Measurements from ENCODE around the gene MFAP3L.
"Not testable (repeated sequence)": the region's sequence is repeated elsewhere in the genome, so short reads cannot be mapped to it uniquely, and the experiment has no call there.

The MFAP3L gene

DNA sequence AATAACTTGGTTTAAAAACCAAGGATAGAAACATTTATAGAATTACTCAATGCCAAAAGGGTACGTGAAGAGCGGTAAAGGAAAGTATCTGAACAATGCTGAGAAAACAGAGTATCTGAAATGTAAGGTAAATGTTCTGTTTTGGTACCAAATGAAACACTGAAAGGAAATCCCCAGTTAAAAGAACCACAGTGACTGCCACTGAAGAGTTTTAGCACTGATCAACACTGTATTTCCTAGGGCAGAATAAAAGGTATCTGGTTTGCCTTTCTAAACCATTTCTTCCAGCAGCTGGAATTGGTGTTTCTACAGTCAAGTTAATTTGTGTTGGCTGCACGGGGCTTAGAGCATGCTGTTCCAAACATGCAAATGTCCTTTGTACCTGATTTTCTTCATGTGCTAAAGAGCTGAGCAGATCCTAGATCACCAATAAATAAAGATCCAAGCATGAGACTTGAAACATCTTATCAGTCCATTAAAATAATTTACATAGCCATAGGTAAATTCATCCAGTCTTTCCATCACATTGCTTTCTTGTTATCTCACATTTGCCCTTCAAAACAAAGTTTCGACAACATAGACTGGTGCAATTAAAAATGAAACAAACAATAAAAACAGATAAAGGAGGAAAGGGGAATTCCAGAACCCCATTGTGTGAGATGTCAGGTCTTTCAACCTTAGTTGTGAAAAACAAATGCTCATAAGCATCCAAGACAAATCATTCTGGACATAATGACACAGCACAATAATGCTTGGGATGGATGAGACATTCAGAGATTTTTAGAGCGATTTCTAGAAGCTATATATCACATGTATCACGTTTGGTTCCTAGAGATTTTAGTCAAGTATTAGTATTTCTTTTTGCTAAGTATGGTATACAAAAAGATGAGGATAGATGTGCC lies 38.6 kb downstream of the MFAP3L start:
- no peak for DNase-seq (ENCODE audit: low read depth in 2 of 2)

DNA sequence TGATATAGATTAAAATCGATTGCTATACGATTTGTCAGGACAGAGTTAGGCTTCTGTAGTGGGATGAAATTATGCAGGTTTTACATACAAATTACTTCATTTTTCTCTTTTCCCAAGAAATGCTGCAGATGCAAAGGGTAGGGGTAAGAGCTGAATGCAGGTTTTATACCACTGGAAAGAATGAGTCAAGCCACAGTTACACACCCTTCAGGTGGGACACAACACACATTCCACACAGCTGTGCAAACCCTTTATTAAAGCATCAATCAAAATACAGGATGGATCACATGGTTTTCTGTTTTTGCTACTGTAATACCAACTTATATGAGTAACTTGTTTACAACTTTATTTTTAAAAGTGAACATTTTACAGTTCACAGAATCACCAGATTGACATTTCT lies 39.8 kb downstream of the MFAP3L start:
- DNase-seq (ENCODE audit: low read depth in 2 of 2) = no peak

DNA sequence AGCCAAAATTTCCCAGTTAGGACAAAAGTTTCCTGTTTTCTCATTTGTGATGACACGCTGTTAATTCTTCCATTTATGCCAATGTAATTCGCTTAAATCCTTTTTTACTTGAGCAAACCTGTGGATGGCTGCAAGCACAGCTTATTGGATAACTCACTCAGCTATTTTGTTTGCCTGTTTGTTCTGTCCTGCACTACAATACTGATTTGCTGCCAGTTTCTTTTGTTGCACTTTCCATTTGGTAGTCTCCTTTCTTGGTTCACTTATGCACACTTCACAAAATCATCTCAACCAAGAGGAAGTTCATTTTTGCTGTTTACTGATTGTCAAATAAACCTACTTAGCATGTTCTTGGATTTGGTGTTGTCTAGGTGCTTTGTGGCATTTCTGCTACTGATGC lies 40.3 kb downstream of the MFAP3L start:
- no peak for DNase-seq (ENCODE audit: low read depth in 2 of 2)

DNA sequence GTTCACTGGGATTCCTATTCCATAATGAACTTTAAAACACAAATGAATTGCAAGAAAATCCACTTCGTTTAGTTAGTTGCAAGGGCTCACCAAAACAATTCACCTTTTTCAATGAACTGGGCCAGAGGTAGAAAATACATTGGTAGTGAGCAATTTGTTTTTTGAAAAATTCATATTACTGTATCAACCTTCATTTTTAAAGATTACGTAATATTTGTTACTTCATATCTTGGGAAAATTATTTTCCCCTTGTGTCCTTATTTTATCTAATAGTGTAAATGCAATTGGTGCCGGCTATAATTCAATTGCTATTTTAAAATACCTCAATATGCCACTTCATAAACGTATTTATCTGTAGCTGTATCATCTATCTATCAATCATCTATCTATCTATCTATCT lies 41.5 kb downstream of the MFAP3L start:
- DNase-seq (ENCODE audit: low read depth in 2 of 2) = no peak

DNA sequence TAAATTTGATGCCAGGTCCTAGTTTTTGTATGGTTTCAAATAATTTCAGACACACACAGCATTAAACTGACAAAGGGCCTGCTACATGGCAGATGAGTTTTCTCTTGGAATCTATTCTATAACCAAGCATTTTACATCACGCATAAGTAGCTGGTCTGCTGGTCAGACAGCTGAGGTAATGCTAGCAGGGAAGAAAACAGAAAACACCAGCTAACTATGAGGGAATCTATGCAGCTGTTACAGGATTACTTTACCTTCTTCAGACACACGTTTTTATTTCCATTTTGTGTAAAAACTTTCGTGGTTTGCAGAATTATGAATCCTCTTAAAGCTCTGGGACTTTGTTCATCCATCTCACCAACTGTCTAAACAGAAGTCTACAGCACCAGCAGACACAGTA lies 42.0 kb downstream of the MFAP3L start:
- no peak for DNase-seq (ENCODE audit: low read depth in 2 of 2)

DNA sequence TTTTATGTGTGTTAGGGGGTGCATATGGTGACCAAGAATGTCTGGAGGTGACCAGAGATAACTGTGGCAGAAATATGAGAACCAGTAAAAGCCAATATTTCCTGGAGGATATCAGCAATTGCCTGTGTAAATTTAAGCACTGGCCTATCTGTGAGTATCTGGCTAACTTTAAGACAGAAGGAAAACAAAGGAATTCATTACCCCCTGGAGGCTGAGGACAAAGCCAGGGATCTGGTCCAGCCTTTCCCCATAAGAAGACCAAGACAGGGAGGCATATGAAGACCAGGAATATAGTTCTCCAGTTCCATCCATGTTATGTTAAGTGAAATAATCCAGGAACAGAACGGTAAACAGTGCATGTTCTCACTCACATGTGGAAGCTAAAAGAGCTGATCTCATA lies 49.2 kb downstream of the MFAP3L start:
- no peak for DNase-seq (ENCODE audit: low read depth in 2 of 2)

DNA sequence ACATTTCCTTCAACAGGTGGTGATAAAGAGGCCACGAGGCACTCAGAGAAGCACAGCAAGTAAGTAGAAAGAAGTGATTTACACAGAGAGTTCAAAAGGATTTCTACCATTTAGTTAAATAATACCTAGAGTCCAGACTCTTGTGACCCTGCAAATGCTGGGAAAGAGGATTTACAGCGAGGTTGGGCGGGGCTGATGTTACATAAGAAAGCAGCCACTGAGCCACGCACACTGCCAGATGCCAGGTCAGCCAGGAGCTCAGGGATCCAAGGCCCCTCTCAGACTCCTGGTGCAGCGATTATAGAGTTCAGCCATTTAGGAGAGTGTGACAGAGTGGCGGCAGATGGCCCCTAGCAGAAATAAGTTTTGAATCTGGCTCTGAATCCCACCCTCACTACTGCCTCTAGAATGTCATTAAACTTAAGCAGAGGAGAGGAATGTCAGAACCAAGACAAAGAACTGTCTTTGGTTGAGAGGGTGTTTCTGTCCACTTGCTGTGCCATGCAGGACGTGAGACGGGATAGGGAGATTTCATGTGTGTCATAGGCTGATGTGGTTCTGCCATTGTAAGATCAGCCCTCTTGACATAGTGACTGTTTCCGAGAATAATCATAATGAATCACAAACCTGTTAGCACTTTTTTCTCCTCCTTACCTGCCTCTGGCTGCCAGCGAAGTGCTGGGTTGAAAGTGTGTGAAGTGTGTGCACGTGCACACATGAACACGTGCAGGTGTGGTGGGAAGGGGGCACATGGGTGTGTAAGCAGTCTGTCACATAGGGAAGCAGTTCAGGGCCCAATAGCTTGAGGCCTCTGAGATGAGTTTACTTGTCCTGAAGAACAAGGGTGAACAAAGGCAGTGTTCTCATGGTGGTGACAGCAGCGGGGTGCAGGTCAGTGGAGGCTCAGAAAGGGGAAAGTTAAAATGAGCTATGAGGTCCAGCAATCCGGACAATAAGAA lies 50.1 kb downstream of the MFAP3L start:
- no peak for DNase-seq (ENCODE audit: low read depth in 2 of 2)

DNA sequence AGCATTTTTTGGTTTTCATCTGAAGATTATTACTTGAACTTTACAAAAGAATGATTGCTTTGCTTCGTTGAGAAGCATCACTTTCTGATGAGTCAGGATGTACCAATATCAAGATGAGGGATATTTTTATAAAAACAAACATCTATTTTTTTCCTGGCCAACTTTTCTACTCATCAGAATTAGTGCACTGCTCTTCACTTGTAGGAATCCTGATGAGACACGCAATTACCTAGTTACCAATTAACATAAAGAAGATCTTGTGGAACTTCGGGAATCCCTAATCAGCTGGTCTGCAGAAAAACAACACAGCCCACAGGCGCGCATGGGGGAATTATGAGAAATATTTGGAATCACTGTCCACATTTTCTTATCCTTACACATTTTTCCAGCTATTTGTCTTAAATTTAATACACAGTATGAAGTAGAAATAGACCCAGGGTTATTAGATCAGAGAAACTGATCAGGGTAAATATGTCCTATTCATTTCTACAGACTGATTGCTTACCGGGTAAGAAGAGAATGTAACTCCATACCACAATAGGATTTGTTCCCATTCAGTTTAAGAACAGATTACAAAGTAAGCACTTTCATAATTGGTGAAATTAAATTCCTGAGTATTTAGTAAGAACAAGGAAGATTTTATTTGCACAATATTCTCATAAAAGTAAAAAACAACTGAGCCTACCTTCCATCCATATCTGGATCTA lies 50.9 kb downstream of the MFAP3L start:
- no peak for DNase-seq (ENCODE audit: low read depth in 2 of 2)

DNA sequence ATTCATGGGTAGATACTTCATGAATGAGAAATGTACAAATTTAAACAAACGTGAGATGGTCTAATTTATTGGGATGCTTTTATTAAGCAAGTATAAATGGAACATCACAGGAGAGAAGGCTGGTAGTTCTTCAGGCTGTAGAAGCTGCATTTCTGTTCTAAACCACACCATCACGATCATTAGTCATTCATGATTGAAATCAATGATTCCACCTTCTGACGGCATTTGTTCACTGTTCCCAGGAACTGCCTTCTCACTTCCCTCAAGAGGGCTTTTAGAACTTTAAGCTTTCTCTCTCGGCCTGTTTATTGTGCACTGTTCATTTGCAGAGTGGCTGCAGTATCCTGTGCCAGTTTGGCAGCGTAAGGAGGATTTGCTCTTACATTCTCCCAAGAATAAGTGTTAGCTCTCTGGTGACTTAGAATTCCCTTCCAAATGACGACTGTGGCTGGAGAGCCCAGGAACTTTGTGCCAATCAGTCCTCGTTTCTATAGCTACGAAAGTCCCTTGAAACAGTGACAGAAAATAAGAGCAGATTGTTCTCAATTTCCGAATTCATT lies 54.7 kb downstream of the MFAP3L start:
- no peak for DNase-seq (ENCODE audit: low read depth in 2 of 2)

DNA sequence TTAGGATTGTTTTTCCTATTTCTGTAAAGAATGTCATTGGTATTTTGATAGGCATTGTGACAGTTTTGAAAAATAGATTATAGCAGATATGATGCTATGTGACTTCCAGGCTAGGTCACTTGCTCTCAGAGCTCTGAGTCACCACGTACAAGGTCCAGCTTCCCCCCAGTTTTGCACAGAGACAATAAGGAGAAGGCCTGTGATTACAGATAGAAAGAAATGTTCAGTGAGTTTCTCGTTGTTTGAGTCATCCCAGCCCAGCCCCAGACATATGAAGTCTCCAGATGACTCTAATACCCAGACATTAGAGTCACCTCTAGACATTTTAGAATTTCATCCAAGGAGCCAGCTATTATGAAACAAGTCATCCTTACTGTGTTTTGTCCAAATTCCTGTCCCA lies 57.2 kb downstream of the MFAP3L start:
- no peak for DNase-seq (ENCODE audit: low read depth in 2 of 2)

DNA sequence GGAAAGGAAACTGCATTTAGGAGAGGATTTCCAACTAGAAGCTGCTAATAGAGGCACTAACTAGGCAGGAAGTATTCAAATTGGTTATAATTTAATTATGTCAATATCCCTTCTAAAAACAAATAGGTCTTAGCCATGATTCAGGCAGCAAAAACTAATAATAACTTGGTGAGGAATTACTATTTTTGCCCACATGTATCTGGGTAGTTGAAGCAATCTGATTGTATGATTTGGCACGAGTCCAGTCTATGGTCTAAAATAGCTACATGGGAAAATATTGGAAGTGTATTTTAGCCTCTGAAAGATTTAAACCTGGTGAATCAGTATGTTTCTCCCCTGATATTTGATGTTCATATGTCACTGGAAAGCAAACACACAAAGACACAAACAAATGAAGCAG lies 62.2 kb downstream of the MFAP3L start:
- no peak for DNase-seq (ENCODE audit: low read depth in 2 of 2)

DNA sequence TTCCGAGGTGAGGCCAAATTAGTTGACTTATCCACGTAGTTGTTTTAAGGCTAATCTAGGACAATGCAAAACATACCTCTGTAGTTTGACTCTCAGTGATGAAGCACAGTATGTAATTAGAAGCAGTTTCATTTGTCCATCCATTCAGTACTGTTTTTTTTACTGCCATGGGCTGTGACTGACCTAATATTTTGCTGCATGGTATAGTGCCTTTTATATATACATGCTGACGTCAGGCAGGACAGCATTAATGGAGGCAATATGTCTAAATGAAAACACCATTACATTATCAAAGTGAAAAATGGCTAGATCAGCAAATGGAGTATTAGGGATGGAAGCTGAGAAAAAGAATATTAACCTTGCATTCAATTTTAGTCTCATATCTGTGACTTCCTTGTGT lies 66.9 kb downstream of the MFAP3L start:
- DNase-seq (ENCODE audit: low read depth in 2 of 2) = no peak

DNA sequence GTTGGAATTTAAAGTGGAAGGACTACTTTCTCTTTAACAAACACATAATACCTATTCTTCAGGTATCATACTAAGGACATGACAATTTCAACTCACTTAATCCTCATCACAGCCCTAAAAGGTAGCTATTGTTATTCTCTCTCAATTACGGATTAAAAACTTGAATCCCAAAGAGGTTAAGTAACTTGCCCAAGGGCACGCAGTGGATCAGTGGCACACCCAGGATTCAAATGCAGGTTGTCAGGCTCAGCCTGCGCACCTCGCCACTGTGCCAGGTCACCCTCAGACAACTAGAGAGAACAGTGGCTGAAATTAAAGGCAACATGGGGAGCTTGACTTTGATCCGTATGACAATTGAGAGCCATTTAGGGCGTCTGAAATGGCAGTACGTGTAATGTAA lies 67.6 kb downstream of the MFAP3L start:
- DNase-seq (ENCODE audit: low read depth in 2 of 2) = no peak

DNA sequence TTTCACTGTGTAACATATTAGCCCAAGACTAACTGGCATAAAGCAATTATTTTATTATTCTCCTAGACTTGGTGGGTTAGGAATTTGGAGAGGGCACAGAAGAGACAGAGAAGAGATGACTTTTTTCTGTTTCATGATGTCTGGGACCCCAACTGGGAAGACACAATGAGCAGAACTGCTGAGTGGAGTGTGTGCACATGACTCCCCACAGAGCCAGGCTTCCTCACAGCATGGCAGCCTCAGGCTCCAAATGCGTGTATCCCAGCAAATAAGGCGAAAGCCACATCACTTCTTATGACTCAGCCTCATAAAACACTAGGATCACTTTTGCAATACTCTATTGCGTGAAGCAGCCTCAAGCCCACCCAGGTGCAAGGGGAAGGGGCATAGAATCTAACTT lies 68.4 kb downstream of the MFAP3L start:
- DNase-seq (ENCODE audit: low read depth in 2 of 2) = no peak

DNA sequence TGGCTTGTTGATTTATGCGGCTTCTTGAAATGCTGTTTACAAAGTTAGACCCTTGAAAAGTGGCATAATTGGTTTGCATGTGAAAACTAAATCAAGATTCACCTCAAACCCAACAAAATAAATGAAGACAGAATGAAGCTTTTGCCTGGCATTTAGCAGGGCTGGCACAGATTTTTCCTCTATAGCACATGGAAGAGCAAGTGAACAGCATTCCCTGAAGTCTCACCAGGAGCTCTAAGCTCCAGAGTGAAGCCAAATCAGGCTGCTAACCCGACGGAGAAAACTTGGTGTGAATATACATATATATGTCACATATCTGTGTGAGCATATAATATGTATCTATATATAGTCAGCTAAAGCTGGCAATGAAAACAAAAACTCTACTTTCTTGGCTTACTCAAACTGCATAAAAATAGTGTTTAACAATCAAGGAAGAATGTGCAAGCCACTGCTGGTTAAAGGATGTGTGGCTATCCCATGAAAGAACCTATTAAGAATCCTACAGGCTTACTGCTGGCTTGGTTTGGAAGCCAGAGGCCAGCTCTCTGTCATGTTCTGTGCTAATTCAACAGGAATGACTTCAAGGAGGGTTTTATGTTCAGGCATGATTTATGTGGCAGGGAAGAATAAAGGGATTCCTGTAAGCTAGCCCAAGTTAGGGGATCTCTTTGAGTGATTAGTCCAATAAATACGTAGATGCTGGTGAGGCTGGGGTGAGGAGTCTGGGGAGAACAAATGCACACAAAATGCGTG lies 69.9 kb downstream of the MFAP3L start:
- DNase-seq (ENCODE audit: low read depth in 2 of 2) = no peak

DNA sequence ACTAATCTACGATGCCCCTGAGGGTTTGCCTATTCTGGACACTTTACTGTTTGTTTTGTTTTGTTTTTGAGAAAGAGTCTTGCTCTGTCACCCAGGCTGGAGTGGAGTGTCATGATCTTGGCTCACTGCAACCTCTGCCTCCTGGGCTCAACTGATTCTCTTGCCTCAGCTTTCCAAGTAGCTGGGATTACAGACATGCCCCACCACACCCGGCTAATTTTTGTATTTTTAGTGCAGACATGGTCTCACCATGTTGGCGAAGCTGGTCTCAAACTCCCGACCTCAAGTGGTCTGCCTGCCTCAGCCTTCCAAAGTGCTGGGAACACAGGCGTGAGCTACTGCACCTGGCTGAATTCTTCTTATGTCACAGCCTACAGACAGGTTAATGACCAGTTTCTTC lies 70.7 kb downstream of the MFAP3L start:
- DNase-seq (ENCODE audit: low read depth in 2 of 2) = no peak

DNA sequence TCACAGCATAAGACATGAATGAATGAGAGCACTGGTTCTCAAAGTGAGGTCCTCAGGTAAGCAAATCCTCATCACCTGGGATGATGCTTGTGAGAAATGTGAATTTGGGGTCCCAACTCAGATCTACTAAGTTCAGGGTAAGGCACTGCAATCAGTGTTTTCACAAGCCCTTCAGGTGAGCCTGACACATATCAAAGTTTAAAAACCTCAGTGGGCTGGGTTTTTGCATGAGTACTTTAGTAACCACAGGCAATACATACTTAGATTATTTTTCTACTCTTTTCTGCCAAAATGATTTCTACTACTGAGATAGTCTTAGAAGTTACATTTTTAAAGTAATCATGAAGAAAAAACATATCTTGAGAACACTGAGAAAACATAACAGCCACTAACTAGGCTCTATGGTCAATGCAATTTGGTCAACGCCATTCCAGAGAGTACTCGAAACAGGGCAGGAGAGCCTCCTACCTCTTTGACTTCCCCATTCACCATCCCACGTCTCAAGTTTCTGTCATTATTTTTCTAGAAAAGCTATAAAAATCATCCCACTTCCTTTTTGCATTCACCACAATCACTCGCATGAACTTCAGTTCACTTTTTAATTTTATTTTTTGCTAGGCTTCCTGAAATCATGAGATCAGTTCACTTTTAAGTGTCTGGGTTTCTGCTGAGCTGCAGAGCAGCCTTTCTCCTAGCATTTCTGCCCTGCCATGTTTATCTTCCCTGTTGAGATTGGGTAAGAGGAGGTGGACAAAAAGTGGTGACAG lies 73.8 kb downstream of the MFAP3L start:
- DNase-seq (ENCODE audit: low read depth in 2 of 2) = no peak

DNA sequence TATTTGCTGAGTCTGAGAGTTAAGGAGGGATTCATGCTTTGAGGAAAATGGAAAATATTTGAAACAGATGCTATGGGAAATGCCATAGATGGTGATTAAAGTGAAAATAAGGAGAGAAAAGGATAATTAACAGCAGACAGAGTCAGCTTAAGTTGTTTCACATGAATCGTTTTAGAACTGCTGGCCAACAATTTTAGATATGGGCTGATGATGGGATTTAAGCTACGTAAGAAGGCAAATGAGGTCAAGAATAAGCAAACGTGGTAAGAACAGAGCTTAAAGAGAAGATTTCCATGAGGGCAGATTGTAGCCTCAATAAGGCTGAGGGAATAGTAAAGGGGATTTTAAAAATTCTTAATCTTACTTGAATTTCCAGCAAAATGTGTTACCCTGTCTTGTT lies 77.9 kb downstream of the MFAP3L start:
- DNase-seq (ENCODE audit: low read depth in 2 of 2) = no peak

DNA sequence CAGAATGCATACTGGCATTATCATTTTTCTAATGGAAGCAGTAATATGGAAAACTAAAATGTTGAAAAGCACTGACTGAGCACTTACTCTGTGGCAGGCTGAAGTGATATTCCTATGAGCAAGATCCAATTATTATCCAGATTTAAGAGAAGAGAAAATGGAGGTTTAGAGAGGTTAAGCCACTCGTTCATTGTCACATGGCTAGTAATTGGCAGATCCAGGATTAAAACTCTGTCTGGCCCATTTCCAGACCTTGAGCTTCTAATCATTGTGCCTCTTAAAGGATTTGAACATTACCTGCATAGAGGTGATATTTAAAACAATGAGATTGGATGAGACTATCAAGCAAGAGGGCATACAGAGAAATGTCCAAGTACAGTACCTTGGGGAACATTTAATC lies 80.6 kb downstream of the MFAP3L start:
- no peak for DNase-seq (ENCODE audit: low read depth in 2 of 2)

DNA sequence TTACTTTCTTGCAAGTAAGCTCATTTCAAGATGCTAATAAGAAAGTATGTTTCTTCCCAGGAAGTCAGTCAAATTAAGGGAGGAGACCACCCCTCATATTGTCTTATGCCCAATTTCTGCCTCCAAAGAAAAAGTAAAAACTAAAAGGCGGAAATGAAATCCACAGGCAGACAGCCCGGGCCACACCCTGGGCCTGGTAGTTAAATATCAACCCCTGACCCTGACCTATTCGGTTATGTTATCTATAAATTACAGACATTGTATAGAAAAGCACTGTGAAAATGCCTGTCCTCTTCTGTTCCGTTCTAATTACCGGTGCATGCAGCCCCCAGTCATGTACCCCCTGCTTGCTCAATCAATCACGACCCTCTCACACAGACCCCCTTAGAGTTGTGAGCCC lies 82.6 kb downstream of the MFAP3L start:
- DNase-seq (ENCODE audit: low read depth in 2 of 2) = not testable (repeated sequence)

Data from stimulated activated CD8-positive, alpha-beta memory T cell treated with anti-CD3 and anti-CD28 coated beads, Interleukin-15, amount 100 ng/mL, for 4 hours (primary cell).